ENCODE results near the gene RPL41. TPM values are rescaled to one million over a fixed set of nuclear protein-coding genes. Genes with fewer than 3 reads are reported as not detected.

RPL41 gene
- total RNA-seq, 1 donor from 2014 or later, result 3,805 TPM

DNA sequence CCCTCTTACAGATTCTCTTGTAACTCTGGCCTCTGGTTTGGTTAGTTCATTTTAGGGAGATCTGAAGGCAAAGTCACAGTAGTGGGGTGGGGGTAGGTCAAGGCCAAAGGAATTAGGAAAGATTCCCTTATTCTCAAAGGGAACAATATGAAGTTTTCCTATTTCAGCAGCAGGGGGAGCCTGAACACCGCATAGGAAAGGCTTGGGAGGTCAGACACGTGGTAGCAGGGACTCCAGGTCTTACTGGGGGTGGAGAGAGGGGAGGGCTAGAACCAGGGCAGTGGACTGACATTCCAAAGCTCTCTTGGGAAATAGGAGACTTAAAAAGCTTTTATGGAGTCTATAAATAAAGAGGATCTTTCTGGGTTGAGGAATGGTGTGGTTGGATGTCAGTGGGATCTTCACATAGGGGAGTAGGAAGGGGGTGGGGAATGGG is 2.9 kb downstream of the RPL41 start:
- Mint-ChIP-seq H3K27ac (peak overlapping the region; percentile 72), H3K4me1 (peaks cover 25% of the 10 kb centered on the region), H3K4me3 (peak overlapping the region; percentile 99), H3K36me3 (peaks cover 18% of the 10 kb centered on the region), H3K27me3 (ENCODE audit: insufficient read depth, low read depth) (peaks cover 7% of the 10 kb centered on the region), H3K9me3 (no peaks in the 10 kb centered on the region)
- peak; percentile 87 for DNase-seq (ENCODE audit: low spot score)
- peaks cover 12% of the 10 kb centered on the region for H3K4me1 ChIP-seq
- TF ChIP-seq EZH2phosphoT487 (IDR thresholded peaks at IDR 0.05) (no peak), EZH2 (IDR thresholded peaks at IDR 0.05) (no peak)
- TF ChIP-seq, protein P1, sequence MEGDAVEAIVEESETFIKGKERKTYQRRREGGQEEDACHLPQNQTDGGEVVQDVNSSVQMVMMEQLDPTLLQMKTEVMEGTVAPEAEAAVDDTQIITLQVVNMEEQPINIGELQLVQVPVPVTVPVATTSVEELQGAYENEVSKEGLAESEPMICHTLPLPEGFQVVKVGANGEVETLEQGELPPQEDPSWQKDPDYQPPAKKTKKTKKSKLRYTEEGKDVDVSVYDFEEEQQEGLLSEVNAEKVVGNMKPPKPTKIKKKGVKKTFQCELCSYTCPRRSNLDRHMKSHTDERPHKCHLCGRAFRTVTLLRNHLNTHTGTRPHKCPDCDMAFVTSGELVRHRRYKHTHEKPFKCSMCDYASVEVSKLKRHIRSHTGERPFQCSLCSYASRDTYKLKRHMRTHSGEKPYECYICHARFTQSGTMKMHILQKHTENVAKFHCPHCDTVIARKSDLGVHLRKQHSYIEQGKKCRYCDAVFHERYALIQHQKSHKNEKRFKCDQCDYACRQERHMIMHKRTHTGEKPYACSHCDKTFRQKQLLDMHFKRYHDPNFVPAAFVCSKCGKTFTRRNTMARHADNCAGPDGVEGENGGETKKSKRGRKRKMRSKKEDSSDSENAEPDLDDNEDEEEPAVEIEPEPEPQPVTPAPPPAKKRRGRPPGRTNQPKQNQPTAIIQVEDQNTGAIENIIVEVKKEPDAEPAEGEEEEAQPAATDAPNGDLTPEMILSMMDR (IDR thresholded peaks at IDR 0.05), result peak; percentile 75
- no peaks in the 10 kb centered on the region for H3K27me3 ChIP-seq
- no peak overlapping the region for H3K9ac ChIP-seq
- H3F3A ChIP-seq (ENCODE audit: low read depth), result peaks cover 47% of the 10 kb centered on the region
- no peak overlapping the region for H2AFZ ChIP-seq (replicated peaks)
- no peak overlapping the region for H3K27ac ChIP-seq
- no peaks in the 10 kb centered on the region for H3K9me3 ChIP-seq (ENCODE audit: low read depth)
- peak overlapping the region; percentile 94 for H3K4me2 ChIP-seq
- peak overlapping the region; percentile 62 for H3K4me3 ChIP-seq
- H3K79me2 ChIP-seq (ENCODE audit: low read depth), result peaks cover 23% of the 10 kb centered on the region
- H4K20me1 ChIP-seq (ENCODE audit: low read depth), result peaks cover 26% of the 10 kb centered on the region
- peaks cover 3% of the 10 kb centered on the region for H3K36me3 ChIP-seq

- peaks cover 12% of the 10 kb centered on the region for H3K4me1 ChIP-seq
- no peak overlapping the region for H3K4me3 ChIP-seq
- Mint-ChIP-seq H3K36me3 (peaks cover 17% of the 10 kb centered on the region), H3K4me1 (peaks cover 25% of the 10 kb centered on the region), H3K27me3 (ENCODE audit: insufficient read depth, low read depth) (peaks cover 7% of the 10 kb centered on the region), H3K27ac (no peak overlapping the region), H3K4me3 (peak overlapping the region; percentile 60), H3K9me3 (no peaks in the 10 kb centered on the region)
- no peak overlapping the region for H3K27ac ChIP-seq
- no peak overlapping the region for H2AFZ ChIP-seq (replicated peaks)
- H3K27me3 ChIP-seq, result no peaks in the 10 kb centered on the region
- no peak for TF ChIP-seq EZH2phosphoT487 (IDR thresholded peaks at IDR 0.05)
- TF ChIP-seq EZH2 (IDR thresholded peaks at IDR 0.05), result no peak
- TF ChIP-seq, protein P1 (IDR thresholded peaks at IDR 0.05), result no peak
- no peak overlapping the region for H3K9ac ChIP-seq
- H3K36me3 ChIP-seq, result peaks cover 3% of the 10 kb centered on the region
- peaks cover 23% of the 10 kb centered on the region for H3K79me2 ChIP-seq (ENCODE audit: low read depth)
- no peak for DNase-seq (ENCODE audit: low spot score)
- peaks cover 45% of the 10 kb centered on the region for H3F3A ChIP-seq (ENCODE audit: low read depth)
- no peak overlapping the region for H3K4me2 ChIP-seq
- H4K20me1 ChIP-seq (ENCODE audit: low read depth), result peaks cover 26% of the 10 kb centered on the region
- no peaks in the 10 kb centered on the region for H3K9me3 ChIP-seq (ENCODE audit: low read depth)
Observed at GRCh38 chr12:56120158-56120846, 3.9 kb downstream of the RPL41 start.

GRCh38 chr12:56121204-56121870 is 4.9 kb downstream of the RPL41 start:
- H3K27ac Mint-ChIP-seq, result no peak overlapping the region
- H2AFZ ChIP-seq (replicated peaks), result no peak overlapping the region
- H3K9me3 Mint-ChIP-seq, result no peaks in the 10 kb centered on the region

More at GRCh38 chr12:56121204-56121870, 4.9 kb downstream of the RPL41 start:
- H3K4me1 ChIP-seq, result peaks cover 13% of the 10 kb centered on the region
- H3K79me2 ChIP-seq (ENCODE audit: low read depth), result peaks cover 23% of the 10 kb centered on the region
- Mint-ChIP-seq H3K4me3 (peak overlapping the region; percentile 63), H3K36me3 (peaks cover 18% of the 10 kb centered on the region), H3K27me3 (ENCODE audit: insufficient read depth, low read depth) (peaks cover 7% of the 10 kb centered on the region), H3K4me1 (peaks cover 30% of the 10 kb centered on the region)
- DNase-seq (ENCODE audit: low spot score), result no peak
- H3K9me3 ChIP-seq (ENCODE audit: low read depth), result no peaks in the 10 kb centered on the region
- H3F3A ChIP-seq (ENCODE audit: low read depth), result peaks cover 50% of the 10 kb centered on the region
- H3K36me3 ChIP-seq, result peaks cover 3% of the 10 kb centered on the region
- peaks cover 26% of the 10 kb centered on the region for H4K20me1 ChIP-seq (ENCODE audit: low read depth)
- no peaks in the 10 kb centered on the region for H3K27me3 ChIP-seq
- TF ChIP-seq EZH2phosphoT487 (IDR thresholded peaks at IDR 0.05) (no peak), EZH2 (IDR thresholded peaks at IDR 0.05) (no peak)
- TF ChIP-seq, protein P1 (IDR thresholded peaks at IDR 0.05), result no peak
- H3K4me3 ChIP-seq, result no peak overlapping the region
- no peak overlapping the region for H3K4me2 ChIP-seq
- H3K9ac ChIP-seq, result no peak overlapping the region
- no peak overlapping the region for H3K27ac ChIP-seq

Data from neural progenitor cell (in vitro differentiated cells).